ENCODE measurements around the gene METTL6. TPM values are rescaled to one million over a fixed set of nuclear protein-coding genes. Genes with fewer than 3 reads are reported as not detected.

METTL6 gene
- total and polyA plus RNA-seq, 2 of the 4 experiments (the other 2 are of a cell fraction) = 15.4 to 21.5 TPM

DNA sequence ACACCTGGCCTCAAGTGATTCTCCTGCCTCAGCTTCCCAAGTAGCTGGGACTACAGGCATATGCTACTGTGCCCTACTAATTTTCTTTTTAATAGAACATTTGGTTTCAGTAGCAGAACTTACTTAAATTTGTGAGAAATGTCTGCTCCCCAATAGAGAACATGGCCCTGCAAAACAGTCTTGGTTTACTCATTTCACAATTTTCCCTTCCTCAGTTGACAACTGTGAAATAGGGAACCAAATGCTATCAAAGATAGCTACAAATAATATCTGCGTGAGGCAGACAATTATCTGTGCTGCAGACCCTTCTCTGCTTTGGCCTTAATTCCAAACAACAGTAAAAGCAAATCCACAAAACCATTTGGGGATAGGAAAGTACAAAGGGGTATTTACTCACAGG is 22.6 kb downstream of the METTL6 start:
- H3K4me3 ChIP-seq (ENCODE audit: insufficient read depth, low read depth, low read length) = no peak overlapping the region
- ChIA-PET CTCF (interaction anchor here (0.7 to 1.9 kb wide), 10 partner anchors 15 to 296 kb away, joined by 3 to 25 read pairs (median 4); no protein-coding TSS in a partner anchor), POLR2A (ENCODE audit: unreplicated experiment) (no interaction called here)
- H3K4me1 ChIP-seq (ENCODE audit: control insufficient read depth, insufficient read depth, low read length) = no peaks in the 10 kb centered on the region
- no peak overlapping the region for H2BK120ac ChIP-seq (ENCODE audit: low read depth, low read length)
- no peak overlapping the region for H2AK9ac ChIP-seq (replicated peaks; ENCODE audit: low read depth, low read length, poor library complexity)
- no peak overlapping the region for H3K14ac ChIP-seq (replicated peaks; ENCODE audit: low read depth, low read length)
- in situ Hi-C loops (cut with MboI; ENCODE audit: low sequenced_read_pairs) (no loop called here), intact Hi-C loops (cut with micrococcal nuclease) (loop anchor here (1.0 to 10.0 kb wide), 3 partner anchors 136 to 300 kb away; no protein-coding TSS in a partner anchor), dilution Hi-C loops (cut with HindIII; ENCODE audit: low sequenced_read_pairs, unreplicated experiment) (no loop called here)
- H3K27ac ChIP-seq (ENCODE audit: insufficient read depth, low read length) = no peak overlapping the region
- no peak overlapping the region for H3K23ac ChIP-seq (ENCODE audit: low read depth, low read length)
- no TSS peak for BruUV-seq (replicated peaks)
- no peak overlapping the region for H4K5ac ChIP-seq (ENCODE audit: low read depth, low read length)
- no peak overlapping the region for H3K18ac ChIP-seq (ENCODE audit: low read depth, low read length)
- no peaks in the 10 kb centered on the region for H3K9me3 ChIP-seq (ENCODE audit: control insufficient read depth, insufficient read depth, low read length)
- H4K8ac ChIP-seq (ENCODE audit: low read depth in 2 of 2, low read length in 2 of 2) = no peak overlapping the region
- no peak overlapping the region for H2AFZ ChIP-seq (replicated peaks; ENCODE audit: low read length, poor library complexity)
- H2BK15ac ChIP-seq (ENCODE audit: low read depth, low read length) = no peak overlapping the region
- H3K36me3 ChIP-seq (ENCODE audit: control insufficient read depth, insufficient read depth, low read length) = peaks cover 6% of the 10 kb centered on the region; the same call in 1 of the 2 replicates
- no peak overlapping the region for H3K56ac ChIP-seq (ENCODE audit: extremely low read depth, insufficient read depth, low read length)
- H4K91ac ChIP-seq (ENCODE audit: insufficient read depth, low read depth, low read length) = no peak overlapping the region
- no peaks in the 10 kb centered on the region for H4K20me1 ChIP-seq (ENCODE audit: insufficient read depth, low read length)
- 0 out of 2 replicates have a peak, but pooled peaks cover 3% of the 10 kb centered on the region for H3K9me1 ChIP-seq (ENCODE audit: insufficient read depth, low read length)
- H2BK5ac ChIP-seq (ENCODE audit: low read depth, low read length, poor library complexity, severe bottlenecking) = no peak overlapping the region
- no peak overlapping the region for H3K9ac ChIP-seq (ENCODE audit: low read depth, low read length)
- H3K4me2 ChIP-seq (ENCODE audit: low read depth, low read length) = no peak overlapping the region
- ATAC-seq (ENCODE audit: low read depth) (no peak), DNase-seq (no peak)
- no CpG with 5 or more reads among the region's 1 CpG for WGBS, 2 experiments (ENCODE audit: extremely low coverage in 2 of 2, insufficient read length in 1 of 2)
- TF ChIP-seq RFX5 (IDR thresholded peaks at IDR 0.05; ENCODE audit: low read depth, low read length) (no peak), CHD1 (IDR thresholded peaks at IDR 0.05; ENCODE audit: low read depth, low read length) (no peak), RCOR1 (IDR thresholded peaks at IDR 0.05; ENCODE audit: insufficient replicate concordance, low read length) (no peak), MAFK (IDR thresholded peaks at IDR 0.05; ENCODE audit: low read depth, low read length) (no peak), CEBPB (IDR thresholded peaks at IDR 0.05; ENCODE audit: low read depth, low read length) (no peak), SMC3 (IDR thresholded peaks at IDR 0.05; ENCODE audit: low read depth, low read length) (no peak), BHLHE40 (IDR thresholded peaks at IDR 0.05; ENCODE audit: low read depth, low read length) (no peak), MAZ (IDR thresholded peaks at IDR 0.05; ENCODE audit: borderline replicate concordance, low read depth, low read length) (no peak), POLR2A (IDR thresholded peaks at IDR 0.05; ENCODE audit: low read depth, low read length) (no peak), MXI1 (IDR thresholded peaks at IDR 0.05; ENCODE audit: borderline replicate concordance, low read depth, low read length) (no peak), FOS (IDR thresholded peaks at IDR 0.05; ENCODE audit: low read depth, low read length) (no peak), NFE2L2 (IDR thresholded peaks at IDR 0.05; ENCODE audit: low read depth, low read length) (no peak), RAD21 (IDR thresholded peaks at IDR 0.05; ENCODE audit: low read length) (no peak)
- TF ChIP-seq, protein P1, sequence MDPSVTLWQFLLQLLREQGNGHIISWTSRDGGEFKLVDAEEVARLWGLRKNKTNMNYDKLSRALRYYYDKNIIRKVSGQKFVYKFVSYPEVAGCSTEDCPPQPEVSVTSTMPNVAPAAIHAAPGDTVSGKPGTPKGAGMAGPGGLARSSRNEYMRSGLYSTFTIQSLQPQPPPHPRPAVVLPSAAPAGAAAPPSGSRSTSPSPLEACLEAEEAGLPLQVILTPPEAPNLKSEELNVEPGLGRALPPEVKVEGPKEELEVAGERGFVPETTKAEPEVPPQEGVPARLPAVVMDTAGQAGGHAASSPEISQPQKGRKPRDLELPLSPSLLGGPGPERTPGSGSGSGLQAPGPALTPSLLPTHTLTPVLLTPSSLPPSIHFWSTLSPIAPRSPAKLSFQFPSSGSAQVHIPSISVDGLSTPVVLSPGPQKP (IDR thresholded peaks at IDR 0.05; ENCODE audit: borderline replicate concordance, low read depth, low read length) = no peak
- TF ChIP-seq, protein P2, sequence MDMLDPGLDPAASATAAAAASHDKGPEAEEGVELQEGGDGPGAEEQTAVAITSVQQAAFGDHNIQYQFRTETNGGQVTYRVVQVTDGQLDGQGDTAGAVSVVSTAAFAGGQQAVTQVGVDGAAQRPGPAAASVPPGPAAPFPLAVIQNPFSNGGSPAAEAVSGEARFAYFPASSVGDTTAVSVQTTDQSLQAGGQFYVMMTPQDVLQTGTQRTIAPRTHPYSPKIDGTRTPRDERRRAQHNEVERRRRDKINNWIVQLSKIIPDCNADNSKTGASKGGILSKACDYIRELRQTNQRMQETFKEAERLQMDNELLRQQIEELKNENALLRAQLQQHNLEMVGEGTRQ (IDR thresholded peaks at IDR 0.05; ENCODE audit: low read depth, low read length) = no peak
- TF ChIP-seq, protein P3, sequence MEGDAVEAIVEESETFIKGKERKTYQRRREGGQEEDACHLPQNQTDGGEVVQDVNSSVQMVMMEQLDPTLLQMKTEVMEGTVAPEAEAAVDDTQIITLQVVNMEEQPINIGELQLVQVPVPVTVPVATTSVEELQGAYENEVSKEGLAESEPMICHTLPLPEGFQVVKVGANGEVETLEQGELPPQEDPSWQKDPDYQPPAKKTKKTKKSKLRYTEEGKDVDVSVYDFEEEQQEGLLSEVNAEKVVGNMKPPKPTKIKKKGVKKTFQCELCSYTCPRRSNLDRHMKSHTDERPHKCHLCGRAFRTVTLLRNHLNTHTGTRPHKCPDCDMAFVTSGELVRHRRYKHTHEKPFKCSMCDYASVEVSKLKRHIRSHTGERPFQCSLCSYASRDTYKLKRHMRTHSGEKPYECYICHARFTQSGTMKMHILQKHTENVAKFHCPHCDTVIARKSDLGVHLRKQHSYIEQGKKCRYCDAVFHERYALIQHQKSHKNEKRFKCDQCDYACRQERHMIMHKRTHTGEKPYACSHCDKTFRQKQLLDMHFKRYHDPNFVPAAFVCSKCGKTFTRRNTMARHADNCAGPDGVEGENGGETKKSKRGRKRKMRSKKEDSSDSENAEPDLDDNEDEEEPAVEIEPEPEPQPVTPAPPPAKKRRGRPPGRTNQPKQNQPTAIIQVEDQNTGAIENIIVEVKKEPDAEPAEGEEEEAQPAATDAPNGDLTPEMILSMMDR (conservative IDR thresholded peaks at IDR 0.05; ENCODE audit: low read depth, low read length) = no peak
- no peaks in the 10 kb centered on the region for H3K27me3 ChIP-seq (ENCODE audit: control insufficient read depth, insufficient read depth, low read length)
- no peak overlapping the region for H2AK5ac ChIP-seq (ENCODE audit: low read depth, low read length)
- no peaks in the 10 kb centered on the region for H3K79me1 ChIP-seq (ENCODE audit: low read depth in 1 of 2, low read length in 2 of 2)
- H3K4ac ChIP-seq (ENCODE audit: low read depth, low read length) = no peak overlapping the region
- no peak overlapping the region for H2BK20ac ChIP-seq (ENCODE audit: low read depth, low read length)
